B cell (primary cell): Measurements from ENCODE around the gene LHFPL6.

Source experiments
- CTCF ChIP-seq: fragments of 200-600 bp; IDR thresholded peaks from one replicate; pipeline ENCODE4 v1.8.0; 2022; ENCODE audit warnings: antibody characterized with exemption, mild to moderate bottlenecking
- EZH2 ChIP-seq: IDR thresholded peaks from 2 replicates; pipeline ENCODE4 v1.6.1; 2012; ENCODE audit warnings: borderline replicate concordance, low read depth, mild to moderate bottlenecking, moderate library complexity, low read length; ENCODE audit not compliant: insufficient read depth, poor library complexity, severe bottlenecking

- no peak for TF ChIP-seq EZH2
- TF ChIP-seq CTCF, result no peak
Measured at GRCh38 chr13:39499604-39500003, 103.4 kb downstream of the LHFPL6 start.
